HEK293 (cell line): ENCODE results near the gene ATP10A.

ENCODE experiments used
- TCF7L2 ChIP-seq: IDR thresholded peaks from 2 replicates; pipeline ENCODE4 v1.6.1; 2011; ENCODE audit warnings: low read depth, mild to moderate bottlenecking, inconsistent platforms, low read length, moderate library complexity, borderline replicate concordance
- ZBTB7A ChIP-seq: fragments of 450-650 bp; formaldehyde crosslinking; IDR thresholded peaks from 2 replicates; pipeline ENCODE4 v1.5.1; 2016; ENCODE audit warnings: low read depth, missing biosample characterization, missing genetic modification characterization
- ZNF335 ChIP-seq: fragments of 450-650 bp; formaldehyde crosslinking; conservative IDR thresholded peaks from 2 replicates; pipeline ENCODE4 v1.5.1; 2016; ENCODE audit warnings: missing biosample characterization, missing genetic modification characterization
- ZNF423 ChIP-seq: fragments of 450-650 bp; formaldehyde crosslinking; IDR thresholded peaks from 2 replicates; pipeline ENCODE4 v1.5.1; 2016; ENCODE audit warnings: missing biosample characterization, missing genetic modification characterization
- ZNF521 ChIP-seq: fragments of 450-650 bp; formaldehyde crosslinking; IDR thresholded peaks from 2 replicates; pipeline ENCODE4 v1.5.1; 2017; ENCODE audit warnings: missing biosample characterization, mild to moderate bottlenecking, missing genetic modification characterization
- ZNF660 ChIP-seq: fragments of 450-650 bp; IDR thresholded peaks from 2 replicates; pipeline ENCODE4 v1.5.1; 2018; ENCODE audit warnings: missing biosample characterization, mild to moderate bottlenecking, missing genetic modification characterization
- TF ChIP-seq, protein P1 (sequence below): fragments of 450-650 bp; formaldehyde crosslinking; IDR thresholded peaks from 2 replicates; pipeline ENCODE4 v1.5.1; 2016; ENCODE audit warnings: missing biosample characterization, missing genetic modification characterization
- TF ChIP-seq, protein P2 (sequence below): fragments of 450-650 bp; IDR thresholded peaks from 2 replicates; pipeline ENCODE4 v1.5.1; 2018; ENCODE audit warnings: missing biosample characterization, missing genetic modification characterization
- TF ChIP-seq, protein P3 (sequence below): fragments of 450-650 bp; formaldehyde crosslinking; IDR thresholded peaks from 2 replicates; pipeline ENCODE4 v1.5.1; 2016; ENCODE audit warnings: missing biosample characterization, missing genetic modification characterization

DNA sequence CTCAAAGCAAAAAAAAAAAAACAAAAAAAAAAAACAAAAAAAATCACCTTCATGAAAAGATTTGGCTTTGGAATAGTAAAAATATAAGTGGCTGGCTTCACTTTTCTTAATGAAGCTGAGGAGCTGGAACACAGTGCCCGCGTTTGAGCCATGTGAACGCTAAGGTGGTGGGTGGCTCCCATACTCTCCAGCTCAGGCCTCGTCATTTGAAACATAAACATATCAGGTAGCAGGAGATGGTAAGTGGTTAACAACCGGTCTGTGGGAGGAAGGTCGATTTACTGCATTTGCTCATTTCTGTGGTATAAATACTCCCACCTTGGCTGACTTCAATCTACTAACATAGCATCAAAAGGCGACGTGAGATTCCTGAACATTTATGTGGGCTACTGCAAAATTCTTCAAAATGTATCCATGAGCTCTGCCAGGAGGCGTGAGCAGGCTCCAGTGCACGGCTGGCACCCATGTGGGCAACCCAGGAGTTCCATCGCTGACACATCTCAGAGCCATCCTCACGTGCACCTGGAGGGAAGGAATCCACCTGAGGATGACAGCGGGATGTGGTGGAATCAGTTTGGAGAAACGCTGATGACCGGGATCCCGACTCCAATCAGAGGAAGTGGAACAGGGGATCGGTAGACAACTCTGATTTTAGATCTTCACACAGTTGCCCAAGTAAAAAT is 157.6 kb downstream of the ATP10A start:
- TF ChIP-seq, protein P1, sequence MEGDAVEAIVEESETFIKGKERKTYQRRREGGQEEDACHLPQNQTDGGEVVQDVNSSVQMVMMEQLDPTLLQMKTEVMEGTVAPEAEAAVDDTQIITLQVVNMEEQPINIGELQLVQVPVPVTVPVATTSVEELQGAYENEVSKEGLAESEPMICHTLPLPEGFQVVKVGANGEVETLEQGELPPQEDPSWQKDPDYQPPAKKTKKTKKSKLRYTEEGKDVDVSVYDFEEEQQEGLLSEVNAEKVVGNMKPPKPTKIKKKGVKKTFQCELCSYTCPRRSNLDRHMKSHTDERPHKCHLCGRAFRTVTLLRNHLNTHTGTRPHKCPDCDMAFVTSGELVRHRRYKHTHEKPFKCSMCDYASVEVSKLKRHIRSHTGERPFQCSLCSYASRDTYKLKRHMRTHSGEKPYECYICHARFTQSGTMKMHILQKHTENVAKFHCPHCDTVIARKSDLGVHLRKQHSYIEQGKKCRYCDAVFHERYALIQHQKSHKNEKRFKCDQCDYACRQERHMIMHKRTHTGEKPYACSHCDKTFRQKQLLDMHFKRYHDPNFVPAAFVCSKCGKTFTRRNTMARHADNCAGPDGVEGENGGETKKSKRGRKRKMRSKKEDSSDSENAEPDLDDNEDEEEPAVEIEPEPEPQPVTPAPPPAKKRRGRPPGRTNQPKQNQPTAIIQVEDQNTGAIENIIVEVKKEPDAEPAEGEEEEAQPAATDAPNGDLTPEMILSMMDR: no peak
- TF ChIP-seq ZNF660: no peak
- TF ChIP-seq, protein P2, sequence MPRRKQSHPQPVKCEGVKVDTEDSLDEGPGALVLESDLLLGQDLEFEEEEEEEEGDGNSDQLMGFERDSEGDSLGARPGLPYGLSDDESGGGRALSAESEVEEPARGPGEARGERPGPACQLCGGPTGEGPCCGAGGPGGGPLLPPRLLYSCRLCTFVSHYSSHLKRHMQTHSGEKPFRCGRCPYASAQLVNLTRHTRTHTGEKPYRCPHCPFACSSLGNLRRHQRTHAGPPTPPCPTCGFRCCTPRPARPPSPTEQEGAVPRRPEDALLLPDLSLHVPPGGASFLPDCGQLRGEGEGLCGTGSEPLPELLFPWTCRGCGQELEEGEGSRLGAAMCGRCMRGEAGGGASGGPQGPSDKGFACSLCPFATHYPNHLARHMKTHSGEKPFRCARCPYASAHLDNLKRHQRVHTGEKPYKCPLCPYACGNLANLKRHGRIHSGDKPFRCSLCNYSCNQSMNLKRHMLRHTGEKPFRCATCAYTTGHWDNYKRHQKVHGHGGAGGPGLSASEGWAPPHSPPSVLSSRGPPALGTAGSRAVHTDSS (tag by site-specific recombination): no peak
- no peak for TF ChIP-seq ZNF423 (tag by site-specific recombination)
- TF ChIP-seq ZNF335 (tag by site-specific recombination): no peak
- TF ChIP-seq, protein P3, sequence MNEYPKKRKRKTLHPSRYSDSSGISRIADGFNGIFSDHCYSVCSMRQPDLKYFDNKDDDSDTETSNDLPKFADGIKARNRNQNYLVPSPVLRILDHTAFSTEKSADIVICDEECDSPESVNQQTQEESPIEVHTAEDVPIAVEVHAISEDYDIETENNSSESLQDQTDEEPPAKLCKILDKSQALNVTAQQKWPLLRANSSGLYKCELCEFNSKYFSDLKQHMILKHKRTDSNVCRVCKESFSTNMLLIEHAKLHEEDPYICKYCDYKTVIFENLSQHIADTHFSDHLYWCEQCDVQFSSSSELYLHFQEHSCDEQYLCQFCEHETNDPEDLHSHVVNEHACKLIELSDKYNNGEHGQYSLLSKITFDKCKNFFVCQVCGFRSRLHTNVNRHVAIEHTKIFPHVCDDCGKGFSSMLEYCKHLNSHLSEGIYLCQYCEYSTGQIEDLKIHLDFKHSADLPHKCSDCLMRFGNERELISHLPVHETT (tag by site-specific recombination): no peak
- TF ChIP-seq ZNF521 (tag by site-specific recombination): no peak
- TF ChIP-seq TCF7L2: no peak
- TF ChIP-seq ZBTB7A (tag by site-specific recombination): no peak
